HCT116 (cell line): Measurements from ENCODE around the gene THAP2. TPM values are rescaled to one million over a fixed set of nuclear protein-coding genes. Genes with fewer than 3 reads are reported as not detected.

Source experiments
- ATAC-seq: fragments of 200-7000 bp; cut with Tn5 transposase; 2 replicates; pipeline ENCODE4 v1.9.1; 2020; ENCODE audit warnings: mild to moderate bottlenecking, moderate library complexity
- BruUV-seq: library from RNA; stranded (reverse); fragments of 400-500 nt; replicated peaks from 2 replicates; lab custom pipeline; 2021; lab: Mats Ljungman, UMichigan
- CTCF ChIA-PET: fragments of 300-600 bp; sonication (Branson Sonifier 250); formaldehyde crosslinking; loops from one replicate; lab custom pipeline; 2021; ENCODE audit warnings: antibody characterized with exemption; lab: Charles Lee
- POLR2A ChIA-PET: fragments of 300-600, 350-600 bp; sonication (Branson Sonifier 250); formaldehyde crosslinking; loops from one replicate; lab custom pipeline; 2021; ENCODE audit warnings: antibody characterized with exemption; lab: Charles Lee
- RAD21 ChIA-PET, 2 experiments: fragments of 300-600 bp; sonication (Branson Sonifier 250); formaldehyde crosslinking; loops; one replicate each; lab custom pipeline; 2023; ENCODE audit warnings: low total read pairs in 2 of 2; ENCODE audit not compliant: uncharacterized antibody in 2 of 2, unreplicated experiment in 2 of 2, low non-redundant PET in 1 of 2; lab: Charles Lee
- DNase-seq: peaks from one replicate; pipeline ENCODE4 v3.0.0-alpha.2; 2010; ENCODE audit warnings: low read depth, low spot score
- H2AFZ ChIP-seq: fragments of 200-600 bp; shearing (Covaris generic), sonication (generic); 2 replicates; pipeline ENCODE4 v1.6.1; 2017; ENCODE audit warnings: low read depth, mixed run types, mixed read lengths, antibody characterized with exemption, low read length; ENCODE audit not compliant: poor library complexity, severe bottlenecking
- H3K27ac ChIP-seq: 2 replicates; pipeline ENCODE4 v1.5.1; 2012; ENCODE audit warnings: low read depth, low read length
- H3K27me3 ChIP-seq: fragments of 200-600 bp; sonication (generic); 2 replicates; pipeline ENCODE4 v1.6.1; 2016; ENCODE audit warnings: mixed run types, low read length, mixed read lengths; ENCODE audit not compliant: insufficient read depth
- H3K36me3 ChIP-seq, 2 experiments: fragments of 200-500 bp in 1 of 2; fragments of 200-600 bp in 1 of 2; sonication (Bioruptor generic) in 1 of 2; sonication (generic) in 1 of 2; 2 replicates each; pipeline versions ENCODE4 v1.5.1 to v1.6.1; 2014 to 2016; ENCODE audit warnings: low read length in 2 of 2, inconsistent platforms in 1 of 2, mixed read lengths in 1 of 2, mixed run types in 1 of 2; ENCODE audit not compliant: insufficient read depth in 2 of 2, control insufficient read depth in 1 of 2
- H3K4me1 ChIP-seq, 2 experiments: fragments of 200-600 bp in 1 of 2; sonication (generic) in 1 of 2; 2 replicates each; pipeline versions ENCODE4 v1.5.1 to v1.6.1; 2012 to 2017; ENCODE audit warnings: low read length in 2 of 2, inconsistent platforms in 1 of 2, mild to moderate bottlenecking in 1 of 2, mixed read lengths in 1 of 2, mixed run types in 1 of 2, moderate library complexity in 1 of 2; ENCODE audit not compliant: insufficient read depth in 2 of 2, control insufficient read depth in 1 of 2
- H3K4me2 ChIP-seq: fragments of 200-600 bp; sonication (generic); 2 replicates; pipeline ENCODE4 v1.6.1; 2017; ENCODE audit warnings: mixed run types, low read length, mixed read lengths
- H3K4me3 ChIP-seq, 2 experiments: fragments of 200-600 bp in 1 of 2; sonication (generic) in 1 of 2; replicated peaks in 1 of 2; 2 replicates each; pipeline ENCODE4 v1.5.1; 2011 to 2016; ENCODE audit warnings: low read length in 2 of 2, control low read depth in 1 of 2, low read depth in 1 of 2, mild to moderate bottlenecking in 1 of 2, mixed read lengths in 1 of 2, mixed run types in 1 of 2
- H3K79me2 ChIP-seq: fragments of 200-600 bp; sonication (generic); 2 replicates; pipeline ENCODE4 v1.6.1; 2017; ENCODE audit warnings: mild to moderate bottlenecking, mixed run types, low read length, moderate library complexity, mixed read lengths; ENCODE audit not compliant: insufficient read depth
- H3K9ac ChIP-seq: fragments of 200-600 bp; sonication (generic); 2 replicates; pipeline ENCODE4 v1.6.1; 2016; ENCODE audit warnings: low read length, mixed read lengths
- H3K9me2 ChIP-seq: fragments of 200-600 bp; sonication (generic), shearing (Covaris generic); 2 replicates; pipeline ENCODE4 v1.6.1; 2017; ENCODE audit warnings: mixed run types, mild to moderate bottlenecking, moderate library complexity; ENCODE audit not compliant: insufficient read depth
- H3K9me3 ChIP-seq, 2 experiments: fragments of 200-500 bp in 1 of 2; fragments of 200-600 bp in 1 of 2; sonication (Bioruptor generic) in 1 of 2; sonication (generic) in 1 of 2; 2 replicates each; pipeline ENCODE4 v1.6.1; 2014 to 2017; ENCODE audit warnings: low read length in 2 of 2, mixed read lengths in 2 of 2, inconsistent platforms in 1 of 2, low read depth in 1 of 2, mild to moderate bottlenecking in 1 of 2, mixed run types in 1 of 2, moderate library complexity in 1 of 2; ENCODE audit not compliant: control insufficient read depth in 1 of 2, insufficient read depth in 1 of 2
- H4K20me1 ChIP-seq: fragments of 200-600 bp; sonication (generic), shearing (Covaris generic); 2 replicates; pipeline ENCODE4 v1.6.1; 2017; ENCODE audit warnings: mixed run types, mild to moderate bottlenecking, moderate library complexity; ENCODE audit not compliant: insufficient read depth
- CEBPB ChIP-seq: IDR thresholded peaks from 2 replicates; pipeline ENCODE4 v1.6.1; 2012; ENCODE audit warnings: low read depth
- EGR1 ChIP-seq: IDR thresholded peaks from 2 replicates; pipeline ENCODE4 v1.6.1; 2012; ENCODE audit warnings: low read depth
- EZH2 ChIP-seq: fragments of 200-600 bp; sonication (generic); IDR thresholded peaks from 2 replicates; pipeline ENCODE4 v1.6.1; 2017; ENCODE audit warnings: antibody characterized with exemption, mixed run types
- SIN3A ChIP-seq: IDR thresholded peaks from 2 replicates; pipeline ENCODE4 v1.6.1; 2012; ENCODE audit warnings: low read depth
- intact Hi-C: fragments of 100-400 bp; cut with micrococcal nuclease; formaldehyde crosslinking; loops from 2 replicates; pipeline ENCODE4 v1.10.0; 2022
- total RNA-seq: library from RNA; stranded (reverse); gene quantifications from one replicate; pipeline ENCODE4 v1.2.1, GENCODE V29; 2021; ENCODE audit not compliant: unreplicated experiment
- TF ChIP-seq, protein P1 (sequence below): IDR thresholded peaks from 2 replicates; pipeline ENCODE4 v1.6.1; 2011; ENCODE audit warnings: mild to moderate bottlenecking, low read length, moderate library complexity; ENCODE audit not compliant: insufficient replicate concordance; ENCODE audit errors: extremely low read depth
- TF ChIP-seq, protein P2 (sequence below): IDR thresholded peaks from 2 replicates; pipeline ENCODE4 v1.6.1; 2012
- TF ChIP-seq, protein P3 (sequence below): IDR thresholded peaks from 2 replicates; pipeline ENCODE4 v1.6.1; 2012; ENCODE audit warnings: low read depth
- TF ChIP-seq, protein P4 (sequence below), 3 experiments: fragments of 200-600 bp in 1 of 3; sonication (generic) in 1 of 3; IDR thresholded peaks in 2 of 3; conservative IDR thresholded peaks in 1 of 3; 2 replicates each; pipeline ENCODE4 v1.5.1; 2012 to 2017; ENCODE audit warnings: low read depth in 2 of 3, low read length in 2 of 3, antibody characterized with exemption in 1 of 3, borderline replicate concordance in 1 of 3, control low read depth in 1 of 3, mild to moderate bottlenecking in 1 of 3, mixed read lengths in 1 of 3, mixed run types in 1 of 3, moderate library complexity in 1 of 3; ENCODE audit not compliant: insufficient read depth in 1 of 3

Gene THAP2
- total RNA-seq, 1 experiment from 2014 or later, result 3.7 TPM

DNA sequence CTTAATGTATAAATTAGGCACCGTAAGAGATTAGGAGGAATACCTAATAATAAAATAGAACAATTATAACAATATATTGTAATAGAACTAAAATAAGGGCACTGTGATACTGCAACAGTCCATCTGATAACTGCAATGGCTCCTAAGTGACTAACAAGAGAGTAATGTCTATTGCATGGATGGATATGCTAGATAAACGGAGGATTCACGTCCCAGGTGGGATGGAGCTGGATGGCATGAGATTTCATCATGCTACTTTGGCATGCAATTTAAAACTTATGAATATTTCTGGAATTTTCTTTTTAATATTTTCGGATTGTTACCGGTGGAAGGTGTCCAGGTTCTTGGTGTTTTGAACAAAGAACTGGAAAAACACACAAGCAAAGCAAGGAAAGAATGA, 19.5 kb downstream of the THAP2 start (continued):
- TF ChIP-seq, protein P1, sequence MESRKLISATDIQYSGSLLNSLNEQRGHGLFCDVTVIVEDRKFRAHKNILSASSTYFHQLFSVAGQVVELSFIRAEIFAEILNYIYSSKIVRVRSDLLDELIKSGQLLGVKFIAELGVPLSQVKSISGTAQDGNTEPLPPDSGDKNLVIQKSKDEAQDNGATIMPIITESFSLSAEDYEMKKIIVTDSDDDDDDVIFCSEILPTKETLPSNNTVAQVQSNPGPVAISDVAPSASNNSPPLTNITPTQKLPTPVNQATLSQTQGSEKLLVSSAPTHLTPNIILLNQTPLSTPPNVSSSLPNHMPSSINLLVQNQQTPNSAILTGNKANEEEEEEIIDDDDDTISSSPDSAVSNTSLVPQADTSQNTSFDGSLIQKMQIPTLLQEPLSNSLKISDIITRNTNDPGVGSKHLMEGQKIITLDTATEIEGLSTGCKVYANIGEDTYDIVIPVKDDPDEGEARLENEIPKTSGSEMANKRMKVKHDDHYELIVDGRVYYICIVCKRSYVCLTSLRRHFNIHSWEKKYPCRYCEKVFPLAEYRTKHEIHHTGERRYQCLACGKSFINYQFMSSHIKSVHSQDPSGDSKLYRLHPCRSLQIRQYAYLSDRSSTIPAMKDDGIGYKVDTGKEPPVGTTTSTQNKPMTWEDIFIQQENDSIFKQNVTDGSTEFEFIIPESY, result no peak
- no peak for TF ChIP-seq SIN3A
- TF ChIP-seq EGR1, result no peak
- no peak for TF ChIP-seq CEBPB
- no peak for TF ChIP-seq EZH2
- TF ChIP-seq, protein P2, sequence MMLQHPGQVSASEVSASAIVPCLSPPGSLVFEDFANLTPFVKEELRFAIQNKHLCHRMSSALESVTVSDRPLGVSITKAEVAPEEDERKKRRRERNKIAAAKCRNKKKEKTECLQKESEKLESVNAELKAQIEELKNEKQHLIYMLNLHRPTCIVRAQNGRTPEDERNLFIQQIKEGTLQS, result no peak
- TF ChIP-seq, protein P3, sequence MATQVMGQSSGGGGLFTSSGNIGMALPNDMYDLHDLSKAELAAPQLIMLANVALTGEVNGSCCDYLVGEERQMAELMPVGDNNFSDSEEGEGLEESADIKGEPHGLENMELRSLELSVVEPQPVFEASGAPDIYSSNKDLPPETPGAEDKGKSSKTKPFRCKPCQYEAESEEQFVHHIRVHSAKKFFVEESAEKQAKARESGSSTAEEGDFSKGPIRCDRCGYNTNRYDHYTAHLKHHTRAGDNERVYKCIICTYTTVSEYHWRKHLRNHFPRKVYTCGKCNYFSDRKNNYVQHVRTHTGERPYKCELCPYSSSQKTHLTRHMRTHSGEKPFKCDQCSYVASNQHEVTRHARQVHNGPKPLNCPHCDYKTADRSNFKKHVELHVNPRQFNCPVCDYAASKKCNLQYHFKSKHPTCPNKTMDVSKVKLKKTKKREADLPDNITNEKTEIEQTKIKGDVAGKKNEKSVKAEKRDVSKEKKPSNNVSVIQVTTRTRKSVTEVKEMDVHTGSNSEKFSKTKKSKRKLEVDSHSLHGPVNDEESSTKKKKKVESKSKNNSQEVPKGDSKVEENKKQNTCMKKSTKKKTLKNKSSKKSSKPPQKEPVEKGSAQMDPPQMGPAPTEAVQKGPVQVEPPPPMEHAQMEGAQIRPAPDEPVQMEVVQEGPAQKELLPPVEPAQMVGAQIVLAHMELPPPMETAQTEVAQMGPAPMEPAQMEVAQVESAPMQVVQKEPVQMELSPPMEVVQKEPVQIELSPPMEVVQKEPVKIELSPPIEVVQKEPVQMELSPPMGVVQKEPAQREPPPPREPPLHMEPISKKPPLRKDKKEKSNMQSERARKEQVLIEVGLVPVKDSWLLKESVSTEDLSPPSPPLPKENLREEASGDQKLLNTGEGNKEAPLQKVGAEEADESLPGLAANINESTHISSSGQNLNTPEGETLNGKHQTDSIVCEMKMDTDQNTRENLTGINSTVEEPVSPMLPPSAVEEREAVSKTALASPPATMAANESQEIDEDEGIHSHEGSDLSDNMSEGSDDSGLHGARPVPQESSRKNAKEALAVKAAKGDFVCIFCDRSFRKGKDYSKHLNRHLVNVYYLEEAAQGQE, result no peak
- TF ChIP-seq, all 23 proteins: peak for 0

DNA sequence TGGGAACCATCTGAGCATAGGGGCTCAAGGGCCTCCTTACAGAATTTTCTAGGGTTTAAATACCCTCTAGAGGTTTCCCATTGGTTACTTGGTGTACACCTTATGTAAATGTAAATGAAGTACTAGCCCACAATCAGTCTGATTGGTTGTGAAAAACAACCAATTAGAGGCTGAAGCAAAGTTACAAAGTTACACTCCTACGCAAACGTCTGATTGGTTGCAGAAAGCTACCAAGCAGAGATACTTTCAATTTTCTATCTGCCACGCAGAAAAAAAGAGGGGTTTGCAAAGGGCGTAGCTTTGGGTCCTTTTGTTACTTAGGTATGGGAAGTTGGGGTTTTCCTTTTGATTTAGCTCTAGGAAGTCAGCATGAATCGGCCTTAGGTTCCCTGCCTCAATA, 20.0 kb downstream of the THAP2 start:
- Histone ChIP-seq H3K36me3 (no peaks in the 10 kb centered on the region), H3K27me3 (no peaks in the 10 kb centered on the region), H3K27ac (no peak overlapping the region), H3K9ac (no peak overlapping the region), H3K9me2 (no peaks in the 10 kb centered on the region), H2AFZ (no peak overlapping the region), H3K4me2 (0 out of 2 replicates have a peak overlapping the region, but pooled peaks have one; percentile 3), H4K20me1 (no peaks in the 10 kb centered on the region), H3K4me3 (no peak overlapping the region), H3K79me2 (no peaks in the 10 kb centered on the region), H3K4me1 (peaks cover 0 to 19% of the 10 kb centered on the region in 2 experiments; a peak in 2 of 4 replicates), H3K9me3 (no peaks in the 10 kb centered on the region)
- ChIA-PET RAD21 (no interaction called here), POLR2A (interaction anchor here (2.8 kb wide), 1 partner anchor 20 kb away, joined by 19 read pairs; the partner anchor contains the start of genes THAP2 and ZFC3H1), CTCF (interaction anchor here (1.4 kb wide), 1 partner anchor 65 kb away, joined by 4 read pairs; no protein-coding TSS in a partner anchor)
- BruUV-seq, result no TSS peak
- DNase-seq (no peak), ATAC-seq (no peak)
- TF ChIP-seq, protein P4, sequence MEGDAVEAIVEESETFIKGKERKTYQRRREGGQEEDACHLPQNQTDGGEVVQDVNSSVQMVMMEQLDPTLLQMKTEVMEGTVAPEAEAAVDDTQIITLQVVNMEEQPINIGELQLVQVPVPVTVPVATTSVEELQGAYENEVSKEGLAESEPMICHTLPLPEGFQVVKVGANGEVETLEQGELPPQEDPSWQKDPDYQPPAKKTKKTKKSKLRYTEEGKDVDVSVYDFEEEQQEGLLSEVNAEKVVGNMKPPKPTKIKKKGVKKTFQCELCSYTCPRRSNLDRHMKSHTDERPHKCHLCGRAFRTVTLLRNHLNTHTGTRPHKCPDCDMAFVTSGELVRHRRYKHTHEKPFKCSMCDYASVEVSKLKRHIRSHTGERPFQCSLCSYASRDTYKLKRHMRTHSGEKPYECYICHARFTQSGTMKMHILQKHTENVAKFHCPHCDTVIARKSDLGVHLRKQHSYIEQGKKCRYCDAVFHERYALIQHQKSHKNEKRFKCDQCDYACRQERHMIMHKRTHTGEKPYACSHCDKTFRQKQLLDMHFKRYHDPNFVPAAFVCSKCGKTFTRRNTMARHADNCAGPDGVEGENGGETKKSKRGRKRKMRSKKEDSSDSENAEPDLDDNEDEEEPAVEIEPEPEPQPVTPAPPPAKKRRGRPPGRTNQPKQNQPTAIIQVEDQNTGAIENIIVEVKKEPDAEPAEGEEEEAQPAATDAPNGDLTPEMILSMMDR (IDR thresholded peaks at IDR 0.05 in 2 of 3, conservative IDR thresholded peaks at IDR 0.05 in 1 of 3; ENCODE audit: borderline replicate concordance in 1 of 3, insufficient read depth in 1 of 3, low read depth in 2 of 3, low read length in 2 of 3), result no peak
- intact Hi-C loops, result no loop called here
